HepG2 (cell line): ENCODE data around the gene CD72. TPM values are rescaled to one million over a fixed set of nuclear protein-coding genes. Genes with fewer than 3 reads are reported as not detected.

ENCODE experiments used
- ARNT2 ChIP-seq: sonication (generic); formaldehyde crosslinking; IDR thresholded peaks from 2 replicates; pipeline ENCODE4 v1.8.0; 2022; ENCODE audit warnings: mild to moderate bottlenecking, low read depth, missing genetic modification reagents, moderate library complexity
- CSRNP1 ChIP-seq: sonication (generic); formaldehyde crosslinking; IDR thresholded peaks from 2 replicates; pipeline ENCODE4 v1.8.1; 2023; ENCODE audit warnings: mild to moderate bottlenecking, missing genetic modification reagents
- ETV5 ChIP-seq: IDR thresholded peaks from 2 replicates; pipeline ENCODE4 v1.6.1; 2018; ENCODE audit warnings: missing biosample characterization, missing genetic modification reagents, inconsistent platforms, borderline replicate concordance
- HNF4G ChIP-seq, 2 experiments: sonication (generic) in 1 of 2; formaldehyde crosslinking in 1 of 2; IDR thresholded peaks; 2 replicates each; pipeline versions ENCODE4 v1.4.0 to v1.6.1; 2011 to 2020; ENCODE audit warnings: borderline replicate concordance in 2 of 2, low read depth in 2 of 2, mild to moderate bottlenecking in 2 of 2, low read length in 1 of 2, missing genetic modification reagents in 1 of 2, moderate library complexity in 1 of 2
- LCORL ChIP-seq, 2 experiments: fragments of 450-650 bp in 1 of 2; sonication (generic) in 1 of 2; formaldehyde crosslinking in 1 of 2; IDR thresholded peaks; 2 replicates each; pipeline versions ENCODE4 v1.5.0 to v1.6.1; 2017 to 2020; ENCODE audit warnings: antibody characterized with exemption in 1 of 2, missing genetic modification reagents in 1 of 2
- SPEN ChIP-seq: sonication (generic); formaldehyde crosslinking; IDR thresholded peaks from 2 replicates; pipeline ENCODE4 v1.5.1; 2020; ENCODE audit warnings: low read depth, mild to moderate bottlenecking, missing genetic modification reagents
- TOPORS ChIP-seq: sonication (generic); formaldehyde crosslinking; IDR thresholded peaks from 2 replicates; pipeline ENCODE4 v1.8.0; 2023; ENCODE audit warnings: mild to moderate bottlenecking, missing genetic modification reagents
- YY1 ChIP-seq: IDR thresholded peaks from 2 replicates; pipeline ENCODE4 v1.6.1; 2011; ENCODE audit warnings: low read length, low read depth, moderate library complexity, mild to moderate bottlenecking; ENCODE audit not compliant: insufficient read depth, insufficient replicate concordance
- ZNF225 ChIP-seq: sonication (generic); formaldehyde crosslinking; IDR thresholded peaks from 2 replicates; pipeline ENCODE4 v1.4.0; 2020; ENCODE audit warnings: mild to moderate bottlenecking, missing genetic modification reagents
- ZNF574 ChIP-seq: sonication (generic); formaldehyde crosslinking; IDR thresholded peaks from 2 replicates; pipeline ENCODE4 v1.4.0; 2020; ENCODE audit warnings: missing genetic modification reagents
- ZSCAN20 ChIP-seq: sonication (generic); formaldehyde crosslinking; IDR thresholded peaks from 2 replicates; pipeline ENCODE4 v1.4.0; 2020; ENCODE audit warnings: missing genetic modification reagents, mild to moderate bottlenecking, borderline replicate concordance
- polyA plus RNA-seq, 8 experiments: library from polyadenylated mRNA; depleted of rRNA in 3 of 8; stranded (reverse) in 7 of 8; unstranded in 1 of 8; fragments of >200 nt; fragmentation: Illumina TruSeq in 4 of 8; extraction: Trizol in 4 of 8; gene quantifications; 2 replicates each; pipeline versions ENCODE4 v1.2.1 to v1.2.3, GENCODE V29; 2011 to 2016; ENCODE audit warnings: low read depth in 4 of 8, missing spikeins in 1 of 8, mixed read lengths in 1 of 8; ENCODE audit not compliant: insufficient read depth in 1 of 8
- total RNA-seq, 5 experiments: library from RNA; depleted of rRNA; stranded (reverse); fragments of >200 nt; fragmentation: Illumina TruSeq; extraction: Trizol; gene quantifications; 2 replicates each; pipeline ENCODE4 v1.2.3, GENCODE V29; 2016; ENCODE audit warnings: low read depth in 1 of 5
- TF ChIP-seq, protein P1 (sequence below): sonication (generic); formaldehyde crosslinking; IDR thresholded peaks from 2 replicates; pipeline ENCODE4 v1.9.0; 2022; ENCODE audit warnings: missing genetic modification reagents, mild to moderate bottlenecking, borderline replicate concordance
- TF ChIP-seq, protein P2 (sequence below): sonication (generic); formaldehyde crosslinking; IDR thresholded peaks from 2 replicates; pipeline ENCODE4 v1.4.0; 2020; ENCODE audit warnings: missing genetic modification reagents
- TF ChIP-seq, protein P3 (sequence below): sonication (generic); formaldehyde crosslinking; conservative IDR thresholded peaks from 2 replicates; pipeline ENCODE4 v1.8.0; 2022; ENCODE audit warnings: mild to moderate bottlenecking, moderate library complexity, missing genetic modification reagents

The CD72 gene
- total and polyA plus RNA-seq, 2 of the 13 experiments (the other 11 are each of a cell fraction or from before 2014, with no cell fraction given), result 0.18 to 1.1 TPM

- TF ChIP-seq, protein P1, sequence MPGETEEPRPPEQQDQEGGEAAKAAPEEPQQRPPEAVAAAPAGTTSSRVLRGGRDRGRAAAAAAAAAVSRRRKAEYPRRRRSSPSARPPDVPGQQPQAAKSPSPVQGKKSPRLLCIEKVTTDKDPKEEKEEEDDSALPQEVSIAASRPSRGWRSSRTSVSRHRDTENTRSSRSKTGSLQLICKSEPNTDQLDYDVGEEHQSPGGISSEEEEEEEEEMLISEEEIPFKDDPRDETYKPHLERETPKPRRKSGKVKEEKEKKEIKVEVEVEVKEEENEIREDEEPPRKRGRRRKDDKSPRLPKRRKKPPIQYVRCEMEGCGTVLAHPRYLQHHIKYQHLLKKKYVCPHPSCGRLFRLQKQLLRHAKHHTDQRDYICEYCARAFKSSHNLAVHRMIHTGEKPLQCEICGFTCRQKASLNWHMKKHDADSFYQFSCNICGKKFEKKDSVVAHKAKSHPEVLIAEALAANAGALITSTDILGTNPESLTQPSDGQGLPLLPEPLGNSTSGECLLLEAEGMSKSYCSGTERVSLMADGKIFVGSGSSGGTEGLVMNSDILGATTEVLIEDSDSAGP (CRISPR knock-in tag), result no peak
- TF ChIP-seq HNF4G (IDR thresholded peaks at IDR 0.05; ENCODE audit: borderline replicate concordance, low read depth, low read length) (no peak), HNF4G (CRISPR knock-in tag; IDR thresholded peaks at IDR 0.05; ENCODE audit: borderline replicate concordance, low read depth) (0 out of 2 replicates have a peak, but pooled peaks have one; percentile 13), LCORL (IDR thresholded peaks at IDR 0.05) (no peak), LCORL (CRISPR knock-in tag; IDR thresholded peaks at IDR 0.05) (no peak), CSRNP1 (CRISPR knock-in tag) (0 out of 2 replicates have a peak, but pooled peaks have one; percentile 37), TOPORS (CRISPR knock-in tag) (0 out of 2 replicates have a peak, but pooled peaks have one; percentile 23), YY1 (peak; percentile 50), SPEN (peak; percentile 80; the same call in 1 of the 2 replicates), ZSCAN20 (CRISPR knock-in tag) (peak; percentile 83; the same call in 1 of the 2 replicates), ARNT2 (CRISPR knock-in tag) (peak; percentile 19; the same call in 1 of the 2 replicates), ETV5 (CRISPR knock-in tag) (peak; percentile 67), ZNF225 (CRISPR knock-in tag) (no peak; the same call in 1 of the 2 replicates), ZNF574 (peak; percentile 47)
- TF ChIP-seq, protein P2, sequence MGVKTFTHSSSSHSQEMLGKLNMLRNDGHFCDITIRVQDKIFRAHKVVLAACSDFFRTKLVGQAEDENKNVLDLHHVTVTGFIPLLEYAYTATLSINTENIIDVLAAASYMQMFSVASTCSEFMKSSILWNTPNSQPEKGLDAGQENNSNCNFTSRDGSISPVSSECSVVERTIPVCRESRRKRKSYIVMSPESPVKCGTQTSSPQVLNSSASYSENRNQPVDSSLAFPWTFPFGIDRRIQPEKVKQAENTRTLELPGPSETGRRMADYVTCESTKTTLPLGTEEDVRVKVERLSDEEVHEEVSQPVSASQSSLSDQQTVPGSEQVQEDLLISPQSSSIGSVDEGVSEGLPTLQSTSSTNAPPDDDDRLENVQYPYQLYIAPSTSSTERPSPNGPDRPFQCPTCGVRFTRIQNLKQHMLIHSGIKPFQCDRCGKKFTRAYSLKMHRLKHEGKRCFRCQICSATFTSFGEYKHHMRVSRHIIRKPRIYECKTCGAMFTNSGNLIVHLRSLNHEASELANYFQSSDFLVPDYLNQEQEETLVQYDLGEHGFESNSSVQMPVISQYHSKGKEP, result no peak
- TF ChIP-seq, protein P3, sequence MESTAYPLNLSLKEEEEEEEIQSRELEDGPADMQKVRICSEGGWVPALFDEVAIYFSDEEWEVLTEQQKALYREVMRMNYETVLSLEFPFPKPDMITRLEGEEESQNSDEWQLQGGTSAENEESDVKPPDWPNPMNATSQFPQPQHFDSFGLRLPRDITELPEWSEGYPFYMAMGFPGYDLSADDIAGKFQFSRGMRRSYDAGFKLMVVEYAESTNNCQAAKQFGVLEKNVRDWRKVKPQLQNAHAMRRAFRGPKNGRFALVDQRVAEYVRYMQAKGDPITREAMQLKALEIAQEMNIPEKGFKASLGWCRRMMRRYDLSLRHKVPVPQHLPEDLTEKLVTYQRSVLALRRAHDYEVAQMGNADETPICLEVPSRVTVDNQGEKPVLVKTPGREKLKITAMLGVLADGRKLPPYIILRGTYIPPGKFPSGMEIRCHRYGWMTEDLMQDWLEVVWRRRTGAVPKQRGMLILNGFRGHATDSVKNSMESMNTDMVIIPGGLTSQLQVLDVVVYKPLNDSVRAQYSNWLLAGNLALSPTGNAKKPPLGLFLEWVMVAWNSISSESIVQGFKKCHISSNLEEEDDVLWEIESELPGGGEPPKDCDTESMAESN (CRISPR knock-in tag), result peak; percentile 63; the same call in 1 of the 2 replicates
Measured at GRCh38 chr9:35604578-35605350, 13.4 kb downstream of the CD72 start, which contains the start of gene TESK1 (continued).
